Caco-2 (cell line): ENCODE data around the gene GRID1. TPM values are rescaled to one million over a fixed set of nuclear protein-coding genes. Genes with fewer than 3 reads are reported as not detected.
A peak's percentile ranks its signal among the peaks of the same experiment; 100 is the strongest.
"Not testable (repeated sequence)": the region's sequence is repeated elsewhere in the genome, so short reads cannot be mapped to it uniquely, and the experiment has no call there.

Experiments used
- BruUV-seq: library from RNA; stranded (reverse); fragments of 400-500 nt; replicated peaks from 2 replicates; lab custom pipeline; 2021; lab: Mats Ljungman, UMichigan
- CTCF ChIA-PET: fragments of 300-600 bp; sonication (Branson Sonifier 250); formaldehyde crosslinking; loops from one replicate; lab custom pipeline; 2022; ENCODE audit warnings: antibody characterized with exemption; lab: Charles Lee
- POLR2A ChIA-PET: fragments of 300-600 bp; sonication (Branson Sonifier 250); formaldehyde crosslinking; loops from one replicate; lab custom pipeline; 2022; ENCODE audit warnings: antibody characterized with exemption; lab: Charles Lee
- DNase-seq, 2 experiments: peaks; one replicate each; pipeline versions ENCODE4 v3.0.0 to v3.0.0-alpha.2; 2020 to 2022
- H3K27me3 ChIP-seq: replicated peaks from 2 replicates; pipeline ENCODE4 v1.6.0; 2011; ENCODE audit warnings: low read length; ENCODE audit not compliant: control insufficient read depth, insufficient read depth
- H3K36me3 ChIP-seq: 2 replicates; pipeline ENCODE4 v1.5.1; 2011; ENCODE audit warnings: low read length; ENCODE audit not compliant: control insufficient read depth, insufficient read depth
- H3K4me1 ChIP-seq: fragments of 250-450 bp; sonication (Bioruptor Pico); 2 replicates; pipeline ENCODE4 v1.5.1; 2020; ENCODE audit warnings: mild to moderate bottlenecking
- H3K4me3 ChIP-seq: 2 replicates; pipeline ENCODE4 v1.5.1; 2011; ENCODE audit warnings: low read depth, mild to moderate bottlenecking, control low read depth, low read length
- H3K9me3 ChIP-seq: fragments of 250-450 bp; sonication (Bioruptor Pico); 2 replicates; pipeline ENCODE4 v1.5.1; 2020; ENCODE audit warnings: mild to moderate bottlenecking, moderate library complexity
- H3K27ac Mint-ChIP-seq: one replicate; pipeline ENCODE4 v1.8.0; 2022; ENCODE audit warnings: mixed read lengths; ENCODE audit not compliant: unreplicated experiment
- H3K27me3 Mint-ChIP-seq: one replicate; pipeline ENCODE4 v1.8.0; 2022; ENCODE audit warnings: mixed read lengths; ENCODE audit not compliant: insufficient read depth, unreplicated experiment
- H3K36me3 Mint-ChIP-seq: one replicate; pipeline ENCODE4 v1.8.0; 2022; ENCODE audit warnings: mild to moderate bottlenecking, mixed read lengths; ENCODE audit not compliant: insufficient read depth, unreplicated experiment
- H3K4me1 Mint-ChIP-seq: one replicate; pipeline ENCODE4 v1.8.0; 2022; ENCODE audit warnings: low read depth, mixed read lengths; ENCODE audit not compliant: unreplicated experiment
- H3K4me3 Mint-ChIP-seq: one replicate; pipeline ENCODE4 v1.8.0; 2022; ENCODE audit warnings: mild to moderate bottlenecking, moderate library complexity, mixed read lengths; ENCODE audit not compliant: unreplicated experiment
- H3K9me3 Mint-ChIP-seq: one replicate; pipeline ENCODE4 v1.8.0; 2022; ENCODE audit warnings: mixed read lengths; ENCODE audit not compliant: unreplicated experiment
- intact Hi-C: fragments of 100-400 bp; cut with micrococcal nuclease; formaldehyde crosslinking; loops from one replicate; pipeline ENCODE4 v1.10.0; 2022; ENCODE audit not compliant: unreplicated experiment
- total RNA-seq: library from RNA; stranded (reverse); gene quantifications from 2 replicates; pipeline ENCODE4 v1.2.3, GENCODE V29; 2022
- TF ChIP-seq, protein P1 (sequence below), 2 experiments: fragments of 200-600 bp in 1 of 2; IDR thresholded peaks; 1 replicate in 1 of 2; 2 replicates in 1 of 2; pipeline versions ENCODE4 v1.5.1 to v1.8.0; 2011 to 2022; ENCODE audit warnings: antibody characterized with exemption in 1 of 2, control low read depth in 1 of 2, inconsistent platforms in 1 of 2, low read depth in 1 of 2, low read length in 1 of 2, mild to moderate bottlenecking in 1 of 2, moderate library complexity in 1 of 2; ENCODE audit not compliant: insufficient read depth in 1 of 2, severe bottlenecking in 1 of 2, unreplicated experiment in 1 of 2

Gene GRID1
- total RNA-seq, 1 experiment from 2014 or later: 8.0 TPM

- intact Hi-C loops: loop anchor here (10.0 kb wide), 1 partner anchor 275 kb away; no protein-coding TSS in a partner anchor
- ChIA-PET POLR2A (no interaction called here), CTCF (interaction anchor here (0.9 kb wide), 1 partner anchor 57 kb away, joined by 3 read pairs; no protein-coding TSS in a partner anchor)
- TF ChIP-seq, protein P1, sequence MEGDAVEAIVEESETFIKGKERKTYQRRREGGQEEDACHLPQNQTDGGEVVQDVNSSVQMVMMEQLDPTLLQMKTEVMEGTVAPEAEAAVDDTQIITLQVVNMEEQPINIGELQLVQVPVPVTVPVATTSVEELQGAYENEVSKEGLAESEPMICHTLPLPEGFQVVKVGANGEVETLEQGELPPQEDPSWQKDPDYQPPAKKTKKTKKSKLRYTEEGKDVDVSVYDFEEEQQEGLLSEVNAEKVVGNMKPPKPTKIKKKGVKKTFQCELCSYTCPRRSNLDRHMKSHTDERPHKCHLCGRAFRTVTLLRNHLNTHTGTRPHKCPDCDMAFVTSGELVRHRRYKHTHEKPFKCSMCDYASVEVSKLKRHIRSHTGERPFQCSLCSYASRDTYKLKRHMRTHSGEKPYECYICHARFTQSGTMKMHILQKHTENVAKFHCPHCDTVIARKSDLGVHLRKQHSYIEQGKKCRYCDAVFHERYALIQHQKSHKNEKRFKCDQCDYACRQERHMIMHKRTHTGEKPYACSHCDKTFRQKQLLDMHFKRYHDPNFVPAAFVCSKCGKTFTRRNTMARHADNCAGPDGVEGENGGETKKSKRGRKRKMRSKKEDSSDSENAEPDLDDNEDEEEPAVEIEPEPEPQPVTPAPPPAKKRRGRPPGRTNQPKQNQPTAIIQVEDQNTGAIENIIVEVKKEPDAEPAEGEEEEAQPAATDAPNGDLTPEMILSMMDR (IDR thresholded peaks at IDR 0.05; ENCODE audit: insufficient read depth in 1 of 2, low read depth in 1 of 2, low read length in 1 of 2, severe bottlenecking in 1 of 2, unreplicated experiment in 1 of 2): no peak
- Mint-ChIP-seq H3K27me3 (no peaks in the 10 kb centered on the region), H3K27ac (no peak overlapping the region), H3K36me3 (no peaks in the 10 kb centered on the region), H3K9me3 (no peaks in the 10 kb centered on the region), H3K4me1 (no peaks in the 10 kb centered on the region), H3K4me3 (no peak overlapping the region)
- Histone ChIP-seq H3K4me1 (no peaks in the 10 kb centered on the region), H3K9me3 (no peaks in the 10 kb centered on the region), H3K36me3 (no peaks in the 10 kb centered on the region), H3K27me3 (no peaks in the 10 kb centered on the region), H3K4me3 (no peak overlapping the region)
- no TSS peak for BruUV-seq
- peak in 1 of 2 experiments; percentile 41 for DNase-seq
Observed at GRCh38 chr10:86099542-86100334, 266.9 kb downstream of the GRID1 start.

DNA sequence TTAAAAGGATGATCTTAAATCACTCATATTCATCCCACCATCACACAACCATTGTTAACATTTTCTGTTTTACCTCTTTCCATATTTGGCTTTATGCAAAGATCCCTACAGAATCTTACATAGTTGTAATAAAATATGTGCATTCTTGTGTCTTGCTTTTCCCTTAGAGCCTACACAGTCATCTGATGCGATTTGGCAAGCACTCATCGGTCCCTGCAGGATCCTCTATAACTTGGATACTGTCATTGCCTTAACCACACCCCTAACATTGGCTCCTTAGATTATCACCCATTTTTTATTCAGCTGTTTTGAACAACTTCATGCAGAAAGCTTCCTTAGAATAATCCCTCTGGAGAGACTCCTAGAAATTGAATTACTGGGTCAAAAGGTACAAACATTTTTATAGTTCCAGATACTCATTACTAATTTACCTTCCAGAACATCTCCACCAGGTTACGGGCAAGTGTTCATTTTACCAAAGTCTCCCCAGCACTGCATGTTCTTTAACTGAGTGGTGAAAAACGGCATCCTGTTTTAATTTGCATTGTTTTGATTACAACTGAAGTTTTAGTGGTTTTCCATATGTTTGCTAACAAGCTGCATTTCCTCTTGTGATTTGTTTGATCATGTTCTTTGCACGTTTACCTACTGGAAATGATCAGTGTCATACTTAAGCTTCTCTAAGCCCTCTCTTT lies 268.3 kb downstream of the GRID1 start:
- Mint-ChIP-seq H3K4me3 (no peak overlapping the region), H3K4me1 (no peaks in the 10 kb centered on the region), H3K27me3 (no peaks in the 10 kb centered on the region), H3K36me3 (no peaks in the 10 kb centered on the region), H3K27ac (no peak overlapping the region), H3K9me3 (no peaks in the 10 kb centered on the region)
- no peaks in the 10 kb centered on the region for H3K9me3 ChIP-seq
- ChIA-PET POLR2A (no interaction called here), CTCF (no interaction called here)
- H3K36me3 ChIP-seq: no peaks in the 10 kb centered on the region
- no peak overlapping the region for H3K4me3 ChIP-seq
- H3K4me1 ChIP-seq: no peaks in the 10 kb centered on the region
- no peak for DNase-seq
- no TSS peak for BruUV-seq
- H3K27me3 ChIP-seq: no peaks in the 10 kb centered on the region
- intact Hi-C loops: no loop called here
- TF ChIP-seq, protein P1 (IDR thresholded peaks at IDR 0.05; ENCODE audit: insufficient read depth in 1 of 2, low read depth in 1 of 2, low read length in 1 of 2, severe bottlenecking in 1 of 2, unreplicated experiment in 1 of 2): no peak

- CTCF ChIA-PET, H3K27me3 ChIP-seq, H3K36me3 ChIP-seq, intact Hi-C loops, H3K27ac Mint-ChIP-seq, DNase-seq, H3K27me3 Mint-ChIP-seq, H3K9me3 Mint-ChIP-seq, H3K9me3 ChIP-seq, H3K4me3 Mint-ChIP-seq, H3K36me3 Mint-ChIP-seq, H3K4me1 ChIP-seq, H3K4me3 ChIP-seq, POLR2A ChIA-PET, BruUV-seq, H3K4me1 Mint-ChIP-seq: not testable (repeated sequence)
Observed at GRCh38 chr10:86095061-86095460, 271.5 kb downstream of the GRID1 start.

DNA sequence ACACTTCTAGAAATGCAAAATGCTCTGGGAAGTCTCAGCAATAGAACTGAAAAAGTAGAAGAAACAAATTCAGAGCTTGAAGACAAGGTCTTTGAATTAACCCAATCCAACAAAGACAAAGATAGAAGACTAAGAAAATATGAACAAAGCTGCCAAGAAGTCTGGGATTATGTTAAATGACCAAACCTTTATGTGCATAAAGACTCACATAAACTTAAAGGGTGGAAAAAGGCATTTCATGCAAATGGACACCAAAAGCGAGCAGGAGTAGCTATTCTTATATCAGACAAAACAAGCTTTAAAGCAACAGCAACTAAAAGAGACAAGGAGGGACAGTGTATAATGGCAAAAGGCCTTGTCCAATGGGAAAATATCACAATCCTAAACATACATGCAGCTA lies 274.3 kb downstream of the GRID1 start:
- H3K36me3 ChIP-seq, H3K27ac Mint-ChIP-seq, H3K9me3 Mint-ChIP-seq, intact Hi-C loops, H3K9me3 ChIP-seq, H3K27me3 ChIP-seq, CTCF ChIA-PET, H3K27me3 Mint-ChIP-seq, H3K4me1 ChIP-seq, BruUV-seq, H3K4me3 Mint-ChIP-seq, H3K4me1 Mint-ChIP-seq, H3K36me3 Mint-ChIP-seq, DNase-seq, H3K4me3 ChIP-seq, POLR2A ChIA-PET: not testable (repeated sequence)
